GM12878 (cell line): ENCODE data around the gene WFDC6. TPM values are rescaled to one million over a fixed set of nuclear protein-coding genes. Genes with fewer than 3 reads are reported as not detected.

Experiments used
- ATAC-seq: fragments of 200-7000 bp; cut with Tn5 transposase; 3 replicates; pipeline ENCODE4 v1.9.1; 2020; ENCODE audit warnings: mild to moderate bottlenecking, moderate library complexity
- BruUV-seq: library from RNA; stranded (reverse); fragments of 400-500 nt; replicated peaks from 2 replicates; lab custom pipeline; 2021; lab: Mats Ljungman, UMichigan
- CTCF ChIA-PET: fragments of 300-600 bp; sonication (Branson Sonifier 250); formaldehyde crosslinking; extraction: SDS; loops from one replicate; lab custom pipeline; 2021; ENCODE audit warnings: inconsistent platforms; lab: Yijun Ruan, JAX
- POLR2A ChIA-PET: fragments of 350-600 bp; formaldehyde crosslinking; extraction: SDS; loops from one replicate; lab custom pipeline; 2021; ENCODE audit warnings: inconsistent platforms; lab: Charles Lee
- RAD21 ChIA-PET: fragments of 300-600 bp; sonication (Branson Sonifier 250); formaldehyde crosslinking; loops from one replicate; lab custom pipeline; 2023; ENCODE audit warnings: antibody characterized with exemption; ENCODE audit not compliant: unreplicated experiment; lab: Charles Lee
- SMC1A ChIA-PET: fragments of 300-600 bp; sonication (Branson Sonifier 250); formaldehyde crosslinking; loops from one replicate; lab custom pipeline; 2023; ENCODE audit not compliant: unreplicated experiment, uncharacterized antibody; lab: Charles Lee
- DNase-seq: peaks from one replicate; pipeline ENCODE4 v3.0.0-alpha.2; 2011; ENCODE audit warnings: low read depth, low spot score
- FAIRE-seq: peaks from 3 replicates; lab custom pipeline; 2011; peaks lifted over from hg19 to GRCh38; lab: Jason Lieb, UNC
- H2AFZ ChIP-seq: 2 replicates; pipeline ENCODE4 v1.6.0; 2011; ENCODE audit warnings: low read depth, low read length, control low read depth; ENCODE audit not compliant: control insufficient read depth
- H3K27ac ChIP-seq: 2 replicates; pipeline ENCODE4 v1.5.1; 2011; ENCODE audit warnings: control low read depth; ENCODE audit not compliant: control insufficient read depth, insufficient read depth
- H3K27me3 ChIP-seq, 2 experiments: replicated peaks in 1 of 2; 2 replicates each; pipeline versions ENCODE4 v1.6.0 to v1.6.1; 2011; ENCODE audit warnings: low read length in 1 of 2; ENCODE audit not compliant: control insufficient read depth in 2 of 2, insufficient read depth in 2 of 2
- H3K36me3 ChIP-seq, 2 experiments: 2 replicates each; pipeline ENCODE4 v1.5.1; 2011; ENCODE audit warnings: low read length in 1 of 2; ENCODE audit not compliant: control insufficient read depth in 2 of 2, insufficient read depth in 2 of 2
- H3K4me1 ChIP-seq: 2 replicates; pipeline ENCODE4 v1.6.1; 2011; ENCODE audit warnings: mild to moderate bottlenecking, low read length, moderate library complexity, mixed read lengths; ENCODE audit not compliant: control insufficient read depth, insufficient read depth
- H3K4me2 ChIP-seq: 2 replicates; pipeline ENCODE4 v1.6.0; 2011; ENCODE audit warnings: control low read depth; ENCODE audit not compliant: control insufficient read depth, insufficient read depth
- H3K4me3 ChIP-seq: fragments of 200-600 bp; sonication (generic); 2 replicates; pipeline ENCODE4 v1.5.1; 2016
- H3K79me2 ChIP-seq: 2 replicates; pipeline ENCODE4 v1.6.0; 2011; ENCODE audit warnings: low read length; ENCODE audit not compliant: control insufficient read depth, insufficient read depth
- H3K9ac ChIP-seq: 2 replicates; pipeline ENCODE4 v1.8.0; 2011; ENCODE audit warnings: low read length, control low read depth, mixed read lengths; ENCODE audit not compliant: control insufficient read depth, insufficient read depth
- H3K9me3 ChIP-seq: replicated peaks from 3 replicates; pipeline ENCODE4 v1.5.1; 2011; ENCODE audit warnings: mild to moderate bottlenecking, low read length; ENCODE audit not compliant: control insufficient read depth, insufficient read depth
- H4K20me1 ChIP-seq: 2 replicates; pipeline ENCODE4 v1.6.0; 2011; ENCODE audit not compliant: control insufficient read depth, insufficient read depth
- BMI1 ChIP-seq: fragments of 450-650 bp; IDR thresholded peaks from 2 replicates; pipeline ENCODE4 v1.6.1; 2016; ENCODE audit warnings: mild to moderate bottlenecking, moderate library complexity, borderline replicate concordance
- JUND ChIP-seq: IDR thresholded peaks from 2 replicates; pipeline ENCODE4 v1.6.1; 2012; ENCODE audit warnings: low read depth, mild to moderate bottlenecking, low read length, improper control_type of control experiment, moderate library complexity
- LARP7 ChIP-seq: fragments of 450-650 bp; IDR thresholded peaks from 2 replicates; pipeline ENCODE4 v1.6.1; 2017; ENCODE audit warnings: mild to moderate bottlenecking
- MYC ChIP-seq: IDR thresholded peaks from 2 replicates; pipeline ENCODE4 v1.6.1; 2011; ENCODE audit warnings: mild to moderate bottlenecking, low read length, moderate library complexity, inconsistent platforms; ENCODE audit not compliant: insufficient read depth, insufficient replicate concordance, insufficient read length, severe bottlenecking
- PAX8 ChIP-seq: fragments of 450-650 bp; IDR thresholded peaks from 2 replicates; pipeline ENCODE4 v1.6.1; 2017; ENCODE audit warnings: mild to moderate bottlenecking, moderate library complexity
- RUNX3 ChIP-seq: IDR thresholded peaks from 2 replicates; pipeline ENCODE4 v1.6.1; 2012; ENCODE audit warnings: low read length, inconsistent platforms
- SMAD5 ChIP-seq: IDR thresholded peaks from 2 replicates; pipeline ENCODE4 v1.6.1; 2016; ENCODE audit warnings: antibody characterized with exemption, low read depth
- SREBF2 ChIP-seq: IDR thresholded peaks from 2 replicates; pipeline ENCODE4 v1.6.1; 2012; ENCODE audit warnings: mild to moderate bottlenecking, low read length
- ZNF24 ChIP-seq: fragments of 450-650 bp; IDR thresholded peaks from 2 replicates; pipeline ENCODE4 v1.6.1; 2017; ENCODE audit warnings: antibody characterized with exemption, mild to moderate bottlenecking
- ZZZ3 ChIP-seq: IDR thresholded peaks from 2 replicates; pipeline ENCODE4 v1.6.1; 2011; ENCODE audit warnings: low read depth; ENCODE audit not compliant: control insufficient read depth, insufficient read length
- WGBS: methylation state at CpG from one replicate; pipeline ENCODE4 v1.1.6; 2016; ENCODE audit warnings: low lambda C conversion rate; ENCODE audit not compliant: insufficient replicate concordance, insufficient coverage; ENCODE audit errors: missing lambda C conversion rate; 5-methylcytosine and 5-hydroxymethylcytosine counted together
- in situ Hi-C: fragments of 300-500 bp; cut with MboI; formaldehyde crosslinking; loops from 9 replicates; pipeline ENCODE4 v1.14.3; 2018; ENCODE audit warnings: mixed read lengths
- intact Hi-C: fragments of 100-400 bp; cut with micrococcal nuclease; formaldehyde crosslinking; loops from one replicate; pipeline ENCODE4 v1.14.2; 2022; ENCODE audit not compliant: unreplicated experiment
- polyA plus RNA-seq, 11 experiments: library from polyadenylated mRNA; depleted of rRNA in 4 of 11; unstranded in 6 of 11; stranded (reverse) in 5 of 11; fragments of >200 nt; fragmentation: Nextera tagmentation in 4 of 11; fragmentation: Illumina TruSeq in 1 of 11; extraction: Ambion mirVana in 4 of 11; extraction: Trizol in 1 of 11; gene quantifications; 1 replicate in 1 of 11; 2 replicates in 10 of 11; pipeline versions ENCODE4 v1.2.1 to v1.2.3, GENCODE V29; 2011 to 2016; ENCODE audit warnings: inconsistent platforms in 2 of 11, missing spikeins in 2 of 11, low read depth in 1 of 11
- total RNA-seq, 4 experiments: library from RNA; depleted of rRNA in 3 of 4; stranded (reverse); fragments of >200 nt in 3 of 4; fragmentation: Illumina TruSeq in 1 of 4; extraction: Trizol in 1 of 4; gene quantifications; 2 replicates each; pipeline versions ENCODE4 v1.2.1 to v1.2.3, GENCODE V29; 2013 to 2021
- TF ChIP-seq, protein P1 (sequence below): fragments of 450-650 bp; IDR thresholded peaks from 2 replicates; pipeline ENCODE4 v1.6.1; 2017; ENCODE audit warnings: mild to moderate bottlenecking, low read depth, inconsistent platforms; ENCODE audit not compliant: poor library complexity, severe bottlenecking
- TF ChIP-seq, protein P2 (sequence below): IDR thresholded peaks from 2 replicates; pipeline ENCODE4 v1.6.1; 2011; ENCODE audit warnings: mild to moderate bottlenecking, low read depth, low read length, moderate library complexity; ENCODE audit not compliant: insufficient replicate concordance

The WFDC6 gene
- total and polyA plus RNA-seq, 10 of the 15 experiments (the other 5 are each of a cell fraction or from before 2014, with no cell fraction given) = not detected

DNA sequence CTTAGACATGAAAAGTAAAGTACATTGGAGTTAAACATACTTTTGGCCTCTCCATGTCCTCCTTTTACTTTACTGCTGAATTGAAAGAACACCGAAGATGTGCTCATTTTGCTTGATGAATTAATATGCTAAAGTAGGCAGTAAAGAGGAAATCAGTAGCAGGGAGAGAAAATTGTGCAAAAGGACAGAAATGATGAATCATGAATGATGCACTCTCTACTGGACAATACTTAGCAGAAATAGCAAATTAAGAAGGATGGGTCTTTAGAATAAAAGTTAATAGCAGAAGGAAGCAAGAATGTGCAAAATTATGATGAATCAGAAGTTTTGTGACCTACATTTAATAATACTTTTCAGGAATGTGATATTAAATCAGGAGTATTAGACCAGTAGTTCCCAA lies 15.5 kb downstream of the WFDC6 start:
- H3K27me3 ChIP-seq = peaks cover 0 to 3% of the 10 kb centered on the region in 2 experiments; a peak in 2 of 4 replicates
- no peak overlapping the region for H2AFZ ChIP-seq
- intact Hi-C loops = no loop called here
- POLR2A ChIA-PET = no interaction called here
- H3K27ac ChIP-seq = no peak overlapping the region
- no peak overlapping the region for H3K9ac ChIP-seq
- no TSS peak for BruUV-seq
- ATAC-seq (no peak), FAIRE-seq (no peak), DNase-seq (no peak)
- WGBS = 0% methylated on average over 1 of the region's 1 CpG
- H3K9me3 ChIP-seq = no peaks in the 10 kb centered on the region
- TF ChIP-seq ZZZ3 (no peak), BMI1 (no peak), SREBF2 (no peak), JUND (no peak), ZNF24 (no peak), SMAD5 (no peak), LARP7 (no peak), MYC (no peak), PAX8 (no peak), RUNX3 (no peak)
- TF ChIP-seq, protein P1, sequence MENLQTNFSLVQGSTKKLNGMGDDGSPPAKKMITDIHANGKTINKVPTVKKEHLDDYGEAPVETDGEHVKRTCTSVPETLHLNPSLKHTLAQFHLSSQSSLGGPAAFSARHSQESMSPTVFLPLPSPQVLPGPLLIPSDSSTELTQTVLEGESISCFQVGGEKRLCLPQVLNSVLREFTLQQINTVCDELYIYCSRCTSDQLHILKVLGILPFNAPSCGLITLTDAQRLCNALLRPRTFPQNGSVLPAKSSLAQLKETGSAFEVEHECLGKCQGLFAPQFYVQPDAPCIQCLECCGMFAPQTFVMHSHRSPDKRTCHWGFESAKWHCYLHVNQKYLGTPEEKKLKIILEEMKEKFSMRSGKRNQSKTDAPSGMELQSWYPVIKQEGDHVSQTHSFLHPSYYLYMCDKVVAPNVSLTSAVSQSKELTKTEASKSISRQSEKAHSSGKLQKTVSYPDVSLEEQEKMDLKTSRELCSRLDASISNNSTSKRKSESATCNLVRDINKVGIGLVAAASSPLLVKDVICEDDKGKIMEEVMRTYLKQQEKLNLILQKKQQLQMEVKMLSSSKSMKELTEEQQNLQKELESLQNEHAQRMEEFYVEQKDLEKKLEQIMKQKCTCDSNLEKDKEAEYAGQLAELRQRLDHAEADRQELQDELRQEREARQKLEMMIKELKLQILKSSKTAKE = no peak
- TF ChIP-seq, protein P2, sequence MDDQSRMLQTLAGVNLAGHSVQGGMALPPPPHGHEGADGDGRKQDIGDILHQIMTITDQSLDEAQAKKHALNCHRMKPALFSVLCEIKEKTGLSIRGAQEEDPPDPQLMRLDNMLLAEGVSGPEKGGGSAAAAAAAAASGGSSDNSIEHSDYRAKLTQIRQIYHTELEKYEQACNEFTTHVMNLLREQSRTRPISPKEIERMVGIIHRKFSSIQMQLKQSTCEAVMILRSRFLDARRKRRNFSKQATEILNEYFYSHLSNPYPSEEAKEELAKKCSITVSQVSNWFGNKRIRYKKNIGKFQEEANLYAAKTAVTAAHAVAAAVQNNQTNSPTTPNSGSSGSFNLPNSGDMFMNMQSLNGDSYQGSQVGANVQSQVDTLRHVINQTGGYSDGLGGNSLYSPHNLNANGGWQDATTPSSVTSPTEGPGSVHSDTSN = no peak
- no peak overlapping the region for H3K4me2 ChIP-seq
- no peaks in the 10 kb centered on the region for H4K20me1 ChIP-seq
- CTCF ChIA-PET = no interaction called here
- SMC1A ChIA-PET = no interaction called here
- H3K4me3 ChIP-seq = no peak overlapping the region
- in situ Hi-C loops = no loop called here
- H3K36me3 ChIP-seq = no peaks in the 10 kb centered on the region
- no peaks in the 10 kb centered on the region for H3K79me2 ChIP-seq
- H3K4me1 ChIP-seq = no peaks in the 10 kb centered on the region
- RAD21 ChIA-PET = no interaction called here
